K562 (cell line): ENCODE results near the gene PLXDC1. TPM values are rescaled to one million over a fixed set of nuclear protein-coding genes. Genes with fewer than 3 reads are reported as not detected.
A peak's percentile ranks its signal among the peaks of the same experiment; 100 is the strongest.

Experiments used
- DMBX1 ChIP-seq: fragments of 250-450 bp; sonication (Bioruptor Pico); IDR thresholded peaks from 2 replicates; pipeline ENCODE4 v1.8.0; 2022; ENCODE audit warnings: inconsistent platforms, mild to moderate bottlenecking, moderate library complexity, borderline replicate concordance
- GATAD2B ChIP-seq: fragments of 450-650 bp; IDR thresholded peaks from 2 replicates; pipeline ENCODE4 v1.6.1; 2017; ENCODE audit warnings: mild to moderate bottlenecking, borderline replicate concordance
- MCM7 ChIP-seq, 2 experiments: fragments of 450-650 bp; IDR thresholded peaks; 2 replicates each; pipeline ENCODE4 v1.6.1; 2016 to 2018
- NBN ChIP-seq: fragments of 450-650 bp; IDR thresholded peaks from 2 replicates; pipeline ENCODE4 v1.6.1; 2016; ENCODE audit warnings: low read depth, mild to moderate bottlenecking
- NEUROD1 ChIP-seq: fragments of 150-350 bp; IDR thresholded peaks from 2 replicates; pipeline ENCODE4 v1.6.1; 2014; ENCODE audit warnings: borderline replicate concordance, low read length, low read depth; ENCODE audit not compliant: partially characterized antibody
- NFATC3 ChIP-seq: fragments of 450-650 bp; IDR thresholded peaks from 2 replicates; pipeline ENCODE4 v1.6.1; 2017; ENCODE audit warnings: mild to moderate bottlenecking
- NR2C2 ChIP-seq, 2 experiments: fragments of 200-800 bp in 1 of 2; sonication (Bioruptor generic) in 1 of 2; sonication (generic) in 1 of 2; formaldehyde crosslinking in 1 of 2; IDR thresholded peaks; 2 replicates each; pipeline versions ENCODE4 v1.6.1 to v1.8.0; 2016 to 2022; ENCODE audit warnings: mild to moderate bottlenecking in 1 of 2, missing compliant biosample characterization in 1 of 2, missing genetic modification characterization in 1 of 2, missing genetic modification reagents in 1 of 2
- PHF8 ChIP-seq: fragments of 200-600 bp; sonication (generic); IDR thresholded peaks from 2 replicates; pipeline ENCODE4 v1.6.1; 2012; ENCODE audit warnings: mixed run types, mild to moderate bottlenecking, inconsistent platforms, low read length, moderate library complexity, borderline replicate concordance
- PML ChIP-seq: IDR thresholded peaks from 2 replicates; pipeline ENCODE4 v1.6.1; 2012; ENCODE audit warnings: low read length, inconsistent platforms
- POLR3G ChIP-seq: IDR thresholded peaks from 2 replicates; pipeline ENCODE4 v1.6.1; 2011; ENCODE audit not compliant: insufficient read length, insufficient replicate concordance; ENCODE audit errors: extremely low read depth
- SAFB ChIP-seq: fragments of 200-400 bp; formaldehyde crosslinking; IDR thresholded peaks from 2 replicates; pipeline ENCODE4 v1.6.1; 2017; ENCODE audit warnings: low read depth, low read length, borderline replicate concordance
- STAT5A ChIP-seq: IDR thresholded peaks from 2 replicates; pipeline ENCODE4 v1.6.1; 2012; ENCODE audit warnings: low read length, inconsistent platforms, borderline replicate concordance
- TCF3 ChIP-seq: sonication (generic); formaldehyde crosslinking; IDR thresholded peaks from 2 replicates; pipeline ENCODE4 v1.4.0; 2020; ENCODE audit warnings: mild to moderate bottlenecking, missing genetic modification reagents
- USF1 ChIP-seq: sonication (generic); formaldehyde crosslinking; IDR thresholded peaks from 2 replicates; pipeline ENCODE4 v1.9.0; 2022; ENCODE audit warnings: mild to moderate bottlenecking, missing genetic modification reagents
- XRCC4 ChIP-seq: IDR thresholded peaks from one replicate; pipeline ENCODE4 v1.6.1; 2011; ENCODE audit not compliant: insufficient read depth, insufficient read length; ENCODE audit errors: extremely low read depth
- ZNF408 ChIP-seq: fragments of 250-450 bp; sonication (Bioruptor Pico); IDR thresholded peaks from 2 replicates; pipeline ENCODE4 v1.4.0; 2020; ENCODE audit warnings: low read depth, mild to moderate bottlenecking, moderate library complexity
- polyA plus RNA-seq, 8 experiments: library from polyadenylated mRNA; depleted of rRNA in 4 of 8; stranded (reverse) in 5 of 8; unstranded in 3 of 8; fragments of >200 nt; fragmentation: Nextera tagmentation in 2 of 8; fragmentation: Illumina TruSeq in 1 of 8; extraction: Ambion mirVana in 2 of 8; extraction: Trizol in 1 of 8; gene quantifications; 2 replicates each; pipeline versions ENCODE4 v1.2.1 to v1.2.3, GENCODE V29; 2011 to 2014; ENCODE audit warnings: inconsistent platforms in 1 of 8, missing spikeins in 1 of 8
- total RNA-seq, 7 experiments: library from RNA; depleted of rRNA in 6 of 7; stranded (reverse); fragments of >200 nt in 6 of 7; fragmentation: Illumina TruSeq in 2 of 7; extraction: Trizol in 2 of 7; gene quantifications; 2 replicates each; pipeline versions ENCODE4 v1.2.1 to v1.2.3, GENCODE V29; 2011 to 2021; ENCODE audit warnings: low replicate concordance in 1 of 7
- TF ChIP-seq, protein P1 (sequence below): fragments of 450-650 bp; IDR thresholded peaks from 2 replicates; pipeline ENCODE4 v1.6.1; 2017; ENCODE audit warnings: antibody characterized with exemption
- TF ChIP-seq, protein P2 (sequence below), 2 experiments: IDR thresholded peaks; 2 replicates each; pipeline ENCODE4 v1.6.1; 2012; ENCODE audit warnings: improper control_type of control experiment in 2 of 2, low read depth in 2 of 2, low read length in 2 of 2, borderline replicate concordance in 1 of 2
- TF ChIP-seq, protein P3 (sequence below): fragments of 450-650 bp; IDR thresholded peaks from 2 replicates; pipeline ENCODE4 v1.6.1; 2017; ENCODE audit warnings: antibody characterized with exemption, mild to moderate bottlenecking

PLXDC1 gene
- total and polyA plus RNA-seq, 9 of the 15 experiments (the other 6 are each of a cell fraction or from before 2014, with no cell fraction given), result not detected

GRCh38 chr17:39153599-39154051, 2.2 kb upstream of the PLXDC1 start (continued):
- peak; percentile 49; the same call in 1 of the 2 replicates for TF ChIP-seq GATAD2B
- 0 out of 2 replicates have a peak, but pooled peaks have one; percentile 43 for TF ChIP-seq NFATC3
- no peak for TF ChIP-seq MCM7 (IDR thresholded peaks at IDR 0.05)
- TF ChIP-seq PML, result 0 out of 2 replicates have a peak, but pooled peaks have one; percentile 20
- no peak for TF ChIP-seq NEUROD1
- TF ChIP-seq POLR3G, result peak; percentile 42
- TF ChIP-seq ZNF408 (CRISPR knock-in tag), result no peak
- TF ChIP-seq NR2C2 (CRISPR knock-in tag; IDR thresholded peaks at IDR 0.05), result no peak
- no peak for TF ChIP-seq NR2C2 (tag; IDR thresholded peaks at IDR 0.05)
- no peak for TF ChIP-seq XRCC4
- TF ChIP-seq STAT5A, result no peak
- no peak for TF ChIP-seq TCF3 (CRISPR knock-in tag)
- no peak for TF ChIP-seq SAFB
- TF ChIP-seq PHF8, result no peak
- TF ChIP-seq NBN, result 0 out of 2 replicates have a peak, but pooled peaks have one; percentile 19
- no peak for TF ChIP-seq DMBX1 (CRISPR knock-in tag)
- TF ChIP-seq, protein P1, sequence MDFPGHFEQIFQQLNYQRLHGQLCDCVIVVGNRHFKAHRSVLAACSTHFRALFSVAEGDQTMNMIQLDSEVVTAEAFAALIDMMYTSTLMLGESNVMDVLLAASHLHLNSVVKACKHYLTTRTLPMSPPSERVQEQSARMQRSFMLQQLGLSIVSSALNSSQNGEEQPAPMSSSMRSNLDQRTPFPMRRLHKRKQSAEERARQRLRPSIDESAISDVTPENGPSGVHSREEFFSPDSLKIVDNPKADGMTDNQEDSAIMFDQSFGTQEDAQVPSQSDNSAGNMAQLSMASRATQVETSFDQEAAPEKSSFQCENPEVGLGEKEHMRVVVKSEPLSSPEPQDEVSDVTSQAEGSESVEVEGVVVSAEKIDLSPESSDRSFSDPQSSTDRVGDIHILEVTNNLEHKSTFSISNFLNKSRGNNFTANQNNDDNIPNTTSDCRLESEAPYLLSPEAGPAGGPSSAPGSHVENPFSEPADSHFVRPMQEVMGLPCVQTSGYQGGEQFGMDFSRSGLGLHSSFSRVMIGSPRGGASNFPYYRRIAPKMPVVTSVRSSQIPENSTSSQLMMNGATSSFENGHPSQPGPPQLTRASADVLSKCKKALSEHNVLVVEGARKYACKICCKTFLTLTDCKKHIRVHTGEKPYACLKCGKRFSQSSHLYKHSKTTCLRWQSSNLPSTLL, result peak; percentile 79
- TF ChIP-seq, protein P2, sequence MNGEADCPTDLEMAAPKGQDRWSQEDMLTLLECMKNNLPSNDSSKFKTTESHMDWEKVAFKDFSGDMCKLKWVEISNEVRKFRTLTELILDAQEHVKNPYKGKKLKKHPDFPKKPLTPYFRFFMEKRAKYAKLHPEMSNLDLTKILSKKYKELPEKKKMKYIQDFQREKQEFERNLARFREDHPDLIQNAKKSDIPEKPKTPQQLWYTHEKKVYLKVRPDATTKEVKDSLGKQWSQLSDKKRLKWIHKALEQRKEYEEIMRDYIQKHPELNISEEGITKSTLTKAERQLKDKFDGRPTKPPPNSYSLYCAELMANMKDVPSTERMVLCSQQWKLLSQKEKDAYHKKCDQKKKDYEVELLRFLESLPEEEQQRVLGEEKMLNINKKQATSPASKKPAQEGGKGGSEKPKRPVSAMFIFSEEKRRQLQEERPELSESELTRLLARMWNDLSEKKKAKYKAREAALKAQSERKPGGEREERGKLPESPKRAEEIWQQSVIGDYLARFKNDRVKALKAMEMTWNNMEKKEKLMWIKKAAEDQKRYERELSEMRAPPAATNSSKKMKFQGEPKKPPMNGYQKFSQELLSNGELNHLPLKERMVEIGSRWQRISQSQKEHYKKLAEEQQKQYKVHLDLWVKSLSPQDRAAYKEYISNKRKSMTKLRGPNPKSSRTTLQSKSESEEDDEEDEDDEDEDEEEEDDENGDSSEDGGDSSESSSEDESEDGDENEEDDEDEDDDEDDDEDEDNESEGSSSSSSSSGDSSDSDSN (IDR thresholded peaks at IDR 0.05; ENCODE audit: borderline replicate concordance in 1 of 2, low read depth in 2 of 2, low read length in 2 of 2), result 0 out of 4 replicates have a peak, but pooled peaks of 1 of the 2 experiments have one; percentile 50
- no peak for TF ChIP-seq USF1
- TF ChIP-seq, protein P3, sequence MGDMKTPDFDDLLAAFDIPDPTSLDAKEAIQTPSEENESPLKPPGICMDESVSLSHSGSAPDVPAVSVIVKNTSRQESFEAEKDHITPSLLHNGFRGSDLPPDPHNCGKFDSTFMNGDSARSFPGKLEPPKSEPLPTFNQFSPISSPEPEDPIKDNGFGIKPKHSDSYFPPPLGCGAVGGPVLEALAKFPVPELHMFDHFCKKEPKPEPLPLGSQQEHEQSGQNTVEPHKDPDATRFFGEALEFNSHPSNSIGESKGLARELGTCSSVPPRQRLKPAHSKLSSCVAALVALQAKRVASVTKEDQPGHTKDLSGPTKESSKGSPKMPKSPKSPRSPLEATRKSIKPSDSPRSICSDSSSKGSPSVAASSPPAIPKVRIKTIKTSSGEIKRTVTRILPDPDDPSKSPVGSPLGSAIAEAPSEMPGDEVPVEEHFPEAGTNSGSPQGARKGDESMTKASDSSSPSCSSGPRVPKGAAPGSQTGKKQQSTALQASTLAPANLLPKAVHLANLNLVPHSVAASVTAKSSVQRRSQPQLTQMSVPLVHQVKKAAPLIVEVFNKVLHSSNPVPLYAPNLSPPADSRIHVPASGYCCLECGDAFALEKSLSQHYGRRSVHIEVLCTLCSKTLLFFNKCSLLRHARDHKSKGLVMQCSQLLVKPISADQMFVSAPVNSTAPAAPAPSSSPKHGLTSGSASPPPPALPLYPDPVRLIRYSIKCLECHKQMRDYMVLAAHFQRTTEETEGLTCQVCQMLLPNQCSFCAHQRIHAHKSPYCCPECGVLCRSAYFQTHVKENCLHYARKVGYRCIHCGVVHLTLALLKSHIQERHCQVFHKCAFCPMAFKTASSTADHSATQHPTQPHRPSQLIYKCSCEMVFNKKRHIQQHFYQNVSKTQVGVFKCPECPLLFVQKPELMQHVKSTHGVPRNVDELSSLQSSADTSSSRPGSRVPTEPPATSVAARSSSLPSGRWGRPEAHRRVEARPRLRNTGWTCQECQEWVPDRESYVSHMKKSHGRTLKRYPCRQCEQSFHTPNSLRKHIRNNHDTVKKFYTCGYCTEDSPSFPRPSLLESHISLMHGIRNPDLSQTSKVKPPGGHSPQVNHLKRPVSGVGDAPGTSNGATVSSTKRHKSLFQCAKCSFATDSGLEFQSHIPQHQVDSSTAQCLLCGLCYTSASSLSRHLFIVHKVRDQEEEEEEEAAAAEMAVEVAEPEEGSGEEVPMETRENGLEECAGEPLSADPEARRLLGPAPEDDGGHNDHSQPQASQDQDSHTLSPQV, result peak; percentile 52
